Retinal pigment epithelial cell (primary cell): ENCODE data around the gene RPS6KA4.

Experiments
- DNase-seq: peaks from one replicate; pipeline ENCODE4 v3.0.0-alpha.2; 2010; ENCODE audit warnings: low read depth
- H3K4me3 ChIP-seq: 2 replicates; pipeline ENCODE4 v1.5.1; 2011; ENCODE audit warnings: mild to moderate bottlenecking, low read length, control low read depth, moderate library complexity
- TF ChIP-seq, protein P1 (sequence below): conservative IDR thresholded peaks from 2 replicates; pipeline ENCODE4 v1.5.1; 2011; ENCODE audit warnings: low read depth, low read length, control low read depth, inconsistent platforms

Gene RPS6KA4

DNA sequence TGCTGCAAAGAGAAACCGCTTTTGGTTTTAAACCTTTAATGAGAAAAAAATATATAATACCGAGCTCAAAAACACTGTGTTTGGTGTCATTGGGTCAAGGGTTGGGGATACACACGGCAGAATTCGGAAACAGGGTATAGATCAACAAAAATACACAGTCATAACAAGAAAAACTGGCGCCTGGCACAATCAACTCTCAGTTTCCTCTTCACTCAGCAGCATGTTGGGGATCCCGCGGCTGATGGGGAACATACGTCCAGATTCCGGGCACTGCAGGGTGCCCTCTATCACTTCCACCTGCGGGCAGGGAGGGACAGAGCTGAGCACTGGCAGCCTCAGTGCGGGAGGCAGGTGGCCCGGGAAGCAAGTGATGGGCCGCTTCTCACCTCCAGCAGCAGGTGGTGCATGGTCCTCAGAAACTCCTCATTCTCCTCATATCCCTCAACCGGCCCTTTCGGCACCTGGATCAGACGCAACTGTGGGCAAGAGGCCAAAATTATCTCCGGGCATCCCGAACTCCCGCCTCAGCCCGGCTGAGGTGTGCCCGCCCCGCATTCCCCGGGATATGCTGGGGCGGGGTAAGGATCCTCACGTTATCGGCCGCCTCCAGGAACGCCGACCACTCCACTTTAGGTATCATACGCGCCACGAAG lies 42.2 kb upstream of the RPS6KA4 start:
- peak overlapping the region; percentile 94 for H3K4me3 ChIP-seq
- no peak for DNase-seq
- TF ChIP-seq, protein P1, sequence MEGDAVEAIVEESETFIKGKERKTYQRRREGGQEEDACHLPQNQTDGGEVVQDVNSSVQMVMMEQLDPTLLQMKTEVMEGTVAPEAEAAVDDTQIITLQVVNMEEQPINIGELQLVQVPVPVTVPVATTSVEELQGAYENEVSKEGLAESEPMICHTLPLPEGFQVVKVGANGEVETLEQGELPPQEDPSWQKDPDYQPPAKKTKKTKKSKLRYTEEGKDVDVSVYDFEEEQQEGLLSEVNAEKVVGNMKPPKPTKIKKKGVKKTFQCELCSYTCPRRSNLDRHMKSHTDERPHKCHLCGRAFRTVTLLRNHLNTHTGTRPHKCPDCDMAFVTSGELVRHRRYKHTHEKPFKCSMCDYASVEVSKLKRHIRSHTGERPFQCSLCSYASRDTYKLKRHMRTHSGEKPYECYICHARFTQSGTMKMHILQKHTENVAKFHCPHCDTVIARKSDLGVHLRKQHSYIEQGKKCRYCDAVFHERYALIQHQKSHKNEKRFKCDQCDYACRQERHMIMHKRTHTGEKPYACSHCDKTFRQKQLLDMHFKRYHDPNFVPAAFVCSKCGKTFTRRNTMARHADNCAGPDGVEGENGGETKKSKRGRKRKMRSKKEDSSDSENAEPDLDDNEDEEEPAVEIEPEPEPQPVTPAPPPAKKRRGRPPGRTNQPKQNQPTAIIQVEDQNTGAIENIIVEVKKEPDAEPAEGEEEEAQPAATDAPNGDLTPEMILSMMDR = peak; percentile 33

DNA sequence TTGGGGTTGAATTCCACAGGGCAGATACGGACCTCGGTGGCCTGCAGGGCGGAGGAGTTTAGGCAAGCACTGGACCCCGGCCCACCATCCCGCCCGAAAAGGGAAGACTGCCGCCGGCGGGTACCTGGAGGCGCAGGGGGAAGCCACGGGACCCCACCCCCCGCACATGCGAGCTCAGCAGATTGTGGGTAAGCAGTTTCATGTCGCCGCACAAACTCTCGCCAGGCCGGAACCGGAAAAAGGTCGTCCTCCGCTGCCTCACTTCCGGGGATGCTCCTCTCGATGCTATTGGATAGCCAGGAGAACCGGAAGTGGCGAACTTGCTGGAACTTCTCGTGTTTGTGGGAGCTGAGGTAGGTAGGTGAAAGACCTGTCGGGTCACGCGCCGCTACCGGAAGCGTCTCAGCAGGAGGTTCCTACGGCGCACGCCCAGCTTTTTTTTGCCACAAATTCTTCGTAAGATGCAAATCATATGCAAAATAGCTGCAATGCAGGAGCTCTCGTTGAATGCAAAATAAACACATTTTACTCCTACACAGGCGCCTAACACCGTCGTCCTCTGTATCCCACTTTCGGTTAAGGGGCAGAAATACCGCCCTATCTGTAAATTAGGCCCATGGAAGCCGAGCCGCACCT lies 41.5 kb upstream of the RPS6KA4 start, which contains the start of gene TRMT112:
Gene TRMT112 (minus strand): TSS at position 235 of the 636 bp plus-strand sequence. CDS start 33 bp downstream, at position 202.
- peak; percentile 98 for DNase-seq
- TF ChIP-seq, protein P1 = no peak
- peak within 1 kb of the TSS; percentile 94 for H3K4me3 ChIP-seq

DNA sequence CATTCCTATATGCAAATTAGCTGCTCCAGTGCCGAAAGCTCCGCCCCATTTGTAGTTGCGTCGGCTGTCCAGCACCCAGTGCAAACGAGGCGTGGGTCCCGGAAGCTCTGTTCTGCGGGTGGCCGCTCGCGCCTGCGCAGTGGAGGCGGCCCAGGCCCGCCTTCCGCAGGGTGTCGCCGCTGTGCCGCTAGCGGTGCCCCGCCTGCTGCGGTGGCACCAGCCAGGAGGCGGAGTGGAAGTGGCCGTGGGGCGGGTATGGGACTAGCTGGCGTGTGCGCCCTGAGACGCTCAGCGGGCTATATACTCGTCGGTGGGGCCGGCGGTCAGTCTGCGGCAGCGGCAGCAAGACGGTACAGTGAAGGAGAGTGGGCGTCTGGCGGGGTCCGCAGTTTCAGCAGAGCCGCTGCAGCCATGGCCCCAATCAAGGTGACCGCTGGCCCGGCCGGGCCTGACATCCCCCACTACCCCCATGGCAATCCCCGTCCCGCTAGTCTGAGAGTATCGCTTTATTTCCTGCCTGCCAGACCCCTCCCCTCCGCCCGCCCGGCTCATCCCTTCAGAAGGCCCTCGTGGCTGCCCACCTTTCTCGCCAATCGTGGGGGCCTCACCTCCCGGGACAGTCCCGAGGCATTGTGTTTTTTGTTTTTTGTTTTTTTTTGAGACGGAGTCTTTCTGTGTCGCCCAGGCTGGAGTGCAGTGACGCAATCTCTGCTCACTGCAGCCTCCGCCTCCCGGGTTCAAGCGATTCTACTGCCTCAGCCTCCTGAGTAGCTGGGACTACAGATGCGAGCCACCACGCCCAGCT lies 40.8 kb upstream of the RPS6KA4 start, which contains the start of gene PRDX5:
Gene PRDX5 (plus strand): TSS at position 161 of the 805 bp plus-strand sequence. CDS start 95 bp downstream, at position 256.
- peak within 1 kb of the TSS; percentile 94 for H3K4me3 ChIP-seq
- TF ChIP-seq, protein P1 = peak; percentile 36
- peak; percentile 77 for DNase-seq

DNA sequence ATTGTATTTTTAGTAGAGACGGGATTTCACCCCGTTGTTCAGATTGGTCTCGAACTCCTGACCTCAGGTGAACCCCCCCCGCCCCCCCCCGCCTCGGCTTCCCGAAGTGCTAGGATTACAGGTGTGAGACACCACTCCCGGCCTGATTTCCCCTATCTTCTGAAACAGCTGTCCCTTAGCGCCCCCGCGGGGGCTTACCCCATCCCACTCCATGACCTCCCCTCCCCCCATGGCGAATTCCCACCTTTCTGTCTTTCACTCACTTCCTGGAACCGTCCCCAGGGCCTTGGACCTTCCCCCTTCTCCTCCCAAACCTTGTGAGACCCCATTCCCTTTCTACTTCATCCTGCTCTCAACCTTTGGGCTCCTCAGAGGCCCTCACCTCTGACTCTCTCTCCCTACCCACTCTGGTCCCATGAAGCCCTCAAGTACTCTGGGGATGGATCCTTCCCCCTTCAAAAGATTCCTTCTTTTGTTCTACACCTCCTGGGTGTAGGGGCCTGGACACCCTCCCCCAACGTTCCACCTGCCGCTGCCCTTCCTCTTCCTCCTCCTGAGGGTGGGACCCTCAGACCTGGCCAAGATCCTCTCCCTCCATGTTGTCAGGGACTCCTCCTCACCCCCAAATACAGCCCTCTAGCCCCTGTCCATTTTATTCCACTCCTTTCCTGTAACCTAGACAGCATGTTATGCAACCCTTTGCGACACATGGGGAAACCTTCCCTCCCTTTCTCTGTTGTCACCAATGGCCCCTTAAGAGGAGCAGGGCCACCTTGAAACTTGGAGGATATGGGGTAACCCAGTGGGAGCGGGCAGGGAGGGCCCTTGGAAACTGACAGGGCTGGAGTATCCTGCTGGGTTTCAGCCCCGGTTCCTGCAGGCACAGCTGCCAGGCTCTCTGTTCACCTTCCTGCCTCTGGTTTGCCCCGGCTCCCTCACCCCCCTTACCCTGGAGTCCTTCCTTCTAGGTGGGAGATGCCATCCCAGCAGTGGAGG lies 39.9 kb upstream of the RPS6KA4 start:
- DNase-seq = no peak
- TF ChIP-seq, protein P1 = no peak
- H3K4me3 ChIP-seq = peak overlapping the region; percentile 94

DNA sequence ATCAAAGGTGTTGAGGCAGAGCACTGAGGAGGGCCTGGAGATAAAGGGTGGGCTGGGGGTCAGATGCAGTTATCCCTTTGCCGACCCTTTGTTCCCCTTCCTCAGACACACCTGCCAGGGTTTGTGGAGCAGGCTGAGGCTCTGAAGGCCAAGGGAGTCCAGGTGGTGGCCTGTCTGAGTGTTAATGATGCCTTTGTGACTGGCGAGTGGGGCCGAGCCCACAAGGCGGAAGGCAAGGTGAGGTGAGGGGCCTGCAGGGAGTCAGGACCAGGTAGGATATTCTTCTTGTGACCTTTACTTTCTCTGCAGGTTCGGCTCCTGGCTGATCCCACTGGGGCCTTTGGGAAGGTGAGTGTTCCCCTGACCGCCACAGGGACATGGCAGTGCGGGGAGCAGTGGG lies 38.4 kb upstream of the RPS6KA4 start:
- no peak overlapping the region for H3K4me3 ChIP-seq
- no peak for DNase-seq
- TF ChIP-seq, protein P1 = no peak

DNA sequence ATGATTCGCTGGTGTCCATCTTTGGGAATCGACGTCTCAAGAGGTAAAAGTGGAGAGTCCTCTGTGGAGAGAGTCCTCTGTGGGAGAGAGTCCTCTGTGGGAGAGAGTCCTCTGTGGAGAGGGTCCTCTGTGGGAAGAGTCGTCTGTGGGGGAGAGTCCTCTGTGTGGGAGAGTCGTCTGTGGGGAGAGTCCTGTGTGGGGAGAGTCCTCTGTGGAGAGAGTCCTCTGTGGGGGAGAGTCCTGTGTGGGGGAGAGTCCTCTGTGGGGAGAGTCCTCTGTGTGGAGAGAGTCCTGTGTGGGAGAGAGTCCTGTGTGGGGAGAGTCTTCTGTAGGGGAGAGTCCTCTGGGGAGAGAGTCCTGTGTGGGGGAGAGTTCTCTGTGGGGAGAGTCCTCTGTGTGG lies 37.9 kb upstream of the RPS6KA4 start:
- no peak overlapping the region for H3K4me3 ChIP-seq
- DNase-seq = no peak
- TF ChIP-seq, protein P1 = no peak
